Amniotic epithelial cell (primary cell): ENCODE results near the gene DNAJB9.

Experiments used
- DNase-seq: peaks from one replicate; pipeline ENCODE4 v3.0.0-alpha.2; 2010; ENCODE audit warnings: low read depth

Gene DNAJB9

GRCh38 chr7:108605559-108606201 lies 36.0 kb downstream of the DNAJB9 start:
- DNase-seq, result no peak

DNA sequence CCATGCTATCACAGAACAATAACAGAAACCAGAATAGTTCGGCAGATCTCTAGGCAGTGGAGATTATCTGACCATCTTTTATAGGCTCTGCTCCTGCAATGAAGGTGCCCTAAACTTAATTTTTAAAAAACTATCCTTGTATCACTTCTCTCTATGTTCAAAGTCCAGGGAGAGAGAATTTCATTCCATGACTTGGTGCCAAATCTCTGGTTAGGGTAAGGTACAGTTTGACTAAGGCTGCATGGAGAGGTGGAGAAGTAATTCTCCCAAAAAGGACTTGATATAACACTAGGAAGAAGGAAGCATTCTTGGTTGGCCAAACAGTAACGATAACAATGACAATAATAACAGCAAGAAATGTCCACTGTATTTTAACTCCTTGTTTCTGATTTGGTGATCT lies 40.0 kb downstream of the DNAJB9 start:
- DNase-seq, result no peak

DNA sequence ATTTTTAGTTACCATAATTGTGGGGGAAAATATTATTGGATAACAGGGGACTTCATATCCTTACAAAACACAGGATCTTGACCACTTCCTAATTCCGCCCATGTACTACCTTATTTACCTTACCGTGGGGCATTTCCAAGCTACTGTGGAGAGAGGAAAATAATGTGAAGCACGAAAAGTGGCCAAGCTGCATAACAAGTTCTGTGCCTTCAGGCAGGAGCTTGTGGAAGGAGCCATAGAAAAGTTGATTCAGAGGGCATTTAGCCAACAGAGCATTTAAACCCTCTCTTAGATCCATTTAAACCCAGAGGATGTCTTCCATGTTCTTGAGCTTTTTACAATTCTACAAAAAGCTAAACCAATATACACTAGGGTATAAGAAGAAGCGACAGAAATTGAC lies 41.6 kb downstream of the DNAJB9 start:
- no peak for DNase-seq

DNA sequence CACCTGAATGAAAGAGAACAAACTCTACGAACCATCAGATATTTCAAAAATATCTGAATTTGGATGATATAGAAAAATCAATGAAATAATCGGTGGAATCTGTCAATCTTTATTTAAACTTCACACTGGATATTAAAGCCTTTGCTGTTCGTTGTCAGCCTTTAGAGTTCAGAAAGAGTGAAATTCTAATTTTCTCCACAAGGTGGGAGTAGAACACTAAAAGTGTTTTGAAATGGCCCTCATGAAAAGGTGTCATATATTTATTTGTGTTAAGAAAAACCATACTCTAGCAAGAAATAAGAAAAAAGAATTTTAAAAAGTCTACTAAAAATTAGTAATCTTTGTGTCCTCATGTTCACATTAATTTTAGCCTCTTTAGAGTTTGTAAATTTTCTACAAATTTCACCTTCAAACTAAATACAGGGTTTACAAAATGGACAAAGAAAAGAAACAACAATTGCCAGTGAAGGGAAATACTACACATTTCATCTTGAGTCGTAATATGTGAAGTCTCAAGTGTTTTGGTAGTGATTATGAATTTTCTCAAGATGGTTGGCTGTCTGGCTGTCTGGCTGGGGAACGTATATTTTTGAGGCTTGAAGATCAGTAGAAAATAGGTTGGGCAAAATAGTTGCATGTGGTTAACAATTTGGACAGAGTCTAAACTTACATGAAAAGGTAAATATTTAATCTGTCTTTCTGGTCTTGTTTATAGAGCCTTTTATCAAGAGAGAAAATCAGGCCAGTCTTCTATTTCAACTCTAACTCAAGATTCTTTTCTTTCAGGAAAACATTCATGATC lies 43.7 kb downstream of the DNAJB9 start:
- peak; percentile 27 for DNase-seq

GRCh38 chr7:108613949-108614381 lies 44.3 kb downstream of the DNAJB9 start:
- DNase-seq, result no peak

- DNase-seq, result no peak
Observed at GRCh38 chr7:108614896-108615295, 45.2 kb downstream of the DNAJB9 start.

DNA sequence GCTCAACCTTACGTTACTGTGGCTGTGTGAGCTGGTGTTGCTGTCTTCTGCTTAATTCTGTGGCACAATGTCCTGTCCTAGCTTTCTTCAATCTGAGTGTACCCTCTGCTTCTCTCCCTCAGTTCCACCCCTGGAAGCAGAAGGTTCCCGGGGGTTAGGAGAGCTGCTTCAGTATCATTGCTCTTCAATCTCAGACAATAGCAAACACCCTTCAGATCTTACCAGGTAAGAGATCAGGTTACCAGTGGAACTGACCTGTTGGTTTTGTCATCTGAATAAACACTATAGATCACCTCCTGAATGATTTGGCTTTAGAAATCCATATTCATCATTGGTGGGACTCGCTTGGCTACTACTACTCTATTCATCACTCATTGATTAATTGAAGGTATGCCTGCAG lies 48.4 kb downstream of the DNAJB9 start:
- DNase-seq, result no peak

DNA sequence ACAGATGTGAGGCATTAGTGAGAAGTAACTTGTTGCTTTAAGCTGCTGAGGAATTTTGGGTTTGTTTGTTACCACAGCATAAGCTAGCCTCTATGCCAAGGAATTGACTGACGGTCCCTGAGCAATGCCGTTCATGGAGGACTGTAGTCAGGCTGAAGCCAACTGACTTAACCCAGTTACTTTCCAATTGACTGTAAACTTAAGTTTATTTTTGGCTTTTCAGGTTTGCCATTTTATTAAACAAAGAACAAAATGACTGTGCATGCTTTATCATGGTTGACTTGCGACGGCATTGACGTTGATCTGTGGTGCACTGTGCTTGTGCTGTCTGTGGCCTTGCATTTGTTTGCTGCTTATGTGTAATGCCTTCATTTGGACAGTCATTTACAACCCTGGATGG lies 53.5 kb downstream of the DNAJB9 start:
- no peak for DNase-seq
